ENCODE measurements around the gene PML.
"Not testable (repeated sequence)": the region's sequence is repeated elsewhere in the genome, so short reads cannot be mapped to it uniquely, and the experiment has no call there.

- not testable (repeated sequence) for TF ChIP-seq CTCF (IDR thresholded peaks at IDR 0.05; ENCODE audit: low read depth, low read length, missing input control); ZBTB33 (IDR thresholded peaks at IDR 0.05); MAX (IDR thresholded peaks at IDR 0.05)
Observed at GRCh38 chr15:74064822-74065221, 70.3 kb downstream of the PML start.

All from liver (tissue), 2 donors.